IPS DF 6.9 (cell line): ENCODE measurements around the gene VAMP7.
"Not testable (repeated sequence)": the region's sequence is repeated elsewhere in the genome, so short reads cannot be mapped to it uniquely, and the experiment has no call there.

Experiments
- DNase-seq: peaks from one replicate; pipeline ENCODE4 v3.0.0-alpha.2; 2013; ENCODE audit warnings: low read depth, low spot score
- H3K27ac ChIP-seq: one replicate; pipeline ENCODE4 v1.5.1; 2013; ENCODE audit warnings: low read length, control low read depth
- H3K27me3 ChIP-seq: 2 replicates; pipeline ENCODE4 v1.6.1; 2013; ENCODE audit warnings: mild to moderate bottlenecking, low read length; ENCODE audit not compliant: control insufficient read depth, insufficient read depth
- H3K36me3 ChIP-seq: 2 replicates; pipeline ENCODE4 v1.6.1; 2013; ENCODE audit warnings: low read length; ENCODE audit not compliant: control insufficient read depth, insufficient read depth
- H3K4me1 ChIP-seq: 2 replicates; pipeline ENCODE4 v1.6.1; 2013; ENCODE audit warnings: low read length; ENCODE audit not compliant: control insufficient read depth, insufficient read depth
- H3K4me3 ChIP-seq: 2 replicates; pipeline ENCODE4 v1.5.1; 2013; ENCODE audit warnings: mild to moderate bottlenecking, low read length
- H3K9me3 ChIP-seq: 2 replicates; pipeline ENCODE4 v1.6.1; 2013; ENCODE audit warnings: low read length, inconsistent platforms; ENCODE audit not compliant: control insufficient read depth, insufficient read depth
- WGBS: extraction: QIAGEN DNeasy Blood & Tissue Kit; methylation state at CpG from one replicate; pipeline ENCODE4 v1.1.7; 2013; ENCODE audit warnings: mixed read lengths, missing lambda C conversion rate; ENCODE audit not compliant: insufficient read length, insufficient coverage; 5-methylcytosine and 5-hydroxymethylcytosine counted together

VAMP7 gene

DNA sequence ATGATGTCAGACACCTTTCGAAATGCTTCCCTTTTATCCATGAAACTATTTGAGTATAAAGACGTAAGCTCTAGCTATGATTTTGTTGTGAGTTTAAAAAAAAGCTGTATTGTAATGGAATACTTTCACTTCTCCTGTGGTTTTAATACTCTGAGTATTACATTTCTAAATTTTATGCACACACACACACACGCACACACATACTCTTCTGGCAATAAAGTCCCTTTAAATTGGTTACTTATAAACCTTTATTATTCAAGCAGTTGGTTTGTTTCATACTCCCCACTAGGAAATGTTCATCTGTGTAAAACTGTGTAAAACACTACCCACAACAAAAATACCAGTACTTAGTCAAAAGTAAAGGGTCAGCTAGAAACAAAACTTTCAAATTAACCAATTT lies 18.2 kb downstream of the VAMP7 start:
- Histone ChIP-seq H3K27me3 (no peaks in the 10 kb centered on the region), H3K27ac (no peak overlapping the region), H3K9me3 (no peaks in the 10 kb centered on the region), H3K36me3 (no peaks in the 10 kb centered on the region), H3K4me1 (no peaks in the 10 kb centered on the region), H3K4me3 (no peak overlapping the region)
- no peak for DNase-seq
- WGBS: no CpG with 5 or more reads among the region's 3 CpGs

DNA sequence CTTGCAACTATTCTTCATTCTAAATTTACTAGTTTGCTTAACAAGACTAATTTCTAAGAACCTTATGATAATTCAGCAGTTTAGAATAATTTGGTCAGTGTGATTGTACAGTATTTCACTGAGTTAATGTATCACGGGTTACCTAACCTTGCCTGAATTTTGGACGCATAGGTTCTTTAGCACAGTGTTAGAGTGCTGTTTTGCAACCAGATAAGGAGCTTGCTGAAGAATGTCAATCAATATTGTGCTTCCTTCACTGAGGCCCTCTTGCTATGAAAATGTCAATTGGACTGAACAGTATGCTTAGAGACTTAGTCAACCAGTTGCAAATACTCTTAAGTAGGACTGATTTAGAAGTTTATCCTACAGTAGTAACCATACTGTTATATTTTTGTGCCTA lies 19.6 kb downstream of the VAMP7 start:
- no peak overlapping the region for H3K27ac ChIP-seq
- no peaks in the 10 kb centered on the region for H3K4me1 ChIP-seq
- H3K9me3 ChIP-seq: no peaks in the 10 kb centered on the region
- H3K27me3 ChIP-seq: no peaks in the 10 kb centered on the region
- no peak for DNase-seq
- WGBS: no CpG with 5 or more reads among the region's 2 CpGs
- H3K4me3 ChIP-seq: no peak overlapping the region
- no peaks in the 10 kb centered on the region for H3K36me3 ChIP-seq

DNA sequence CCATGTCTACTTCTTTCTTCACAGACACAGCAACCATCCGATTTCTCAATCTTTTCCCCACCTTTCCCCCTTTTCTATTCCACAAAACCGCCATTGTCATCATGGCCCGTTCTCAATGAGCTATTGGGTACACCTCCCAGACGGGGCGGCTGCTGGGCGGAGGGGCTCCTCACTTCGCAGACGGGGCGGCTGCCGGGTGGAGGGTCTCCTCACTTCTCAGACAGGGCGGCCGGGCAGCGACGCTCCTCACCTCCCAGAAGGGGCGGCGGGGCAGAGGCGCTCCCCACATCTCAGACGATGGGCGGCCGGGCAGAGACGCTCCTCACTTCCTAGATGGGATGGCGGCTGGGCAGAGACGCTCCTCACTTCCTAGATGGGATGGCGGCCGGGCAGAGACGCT lies 26.5 kb downstream of the VAMP7 start:
- H3K9me3 ChIP-seq, H3K36me3 ChIP-seq, H3K27ac ChIP-seq, H3K4me3 ChIP-seq, H3K27me3 ChIP-seq, DNase-seq, H3K4me1 ChIP-seq: not testable (repeated sequence)
- WGBS: no CpG with 5 or more reads among the region's 26 CpGs

DNA sequence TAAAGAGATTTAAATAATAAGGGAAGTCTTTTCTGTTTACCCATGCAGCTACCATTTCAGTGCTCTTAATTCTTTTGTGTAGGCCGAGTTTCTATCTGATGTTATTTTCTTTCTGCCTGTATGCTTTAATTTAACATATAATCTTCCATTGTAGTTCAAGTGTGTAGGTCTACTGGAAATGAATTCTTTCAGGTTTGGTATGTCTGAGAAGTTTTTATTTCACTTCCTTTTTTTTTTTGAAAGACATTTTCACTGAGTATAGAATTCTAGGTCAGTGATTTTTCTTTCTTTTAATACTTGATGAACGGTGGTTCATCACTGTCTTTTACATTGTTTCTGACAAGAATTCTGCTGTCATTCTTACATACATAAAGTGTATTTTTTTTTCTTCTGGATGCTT lies 42.1 kb downstream of the VAMP7 start:
- no peaks in the 10 kb centered on the region for H3K36me3 ChIP-seq
- no peaks in the 10 kb centered on the region for H3K27me3 ChIP-seq
- H3K4me3 ChIP-seq: no peak overlapping the region
- DNase-seq: no peak
- no peak overlapping the region for H3K27ac ChIP-seq
- H3K4me1 ChIP-seq: no peaks in the 10 kb centered on the region
- WGBS: no CpG with 5 or more reads among the region's 2 CpGs
- H3K9me3 ChIP-seq: no peaks in the 10 kb centered on the region

DNA sequence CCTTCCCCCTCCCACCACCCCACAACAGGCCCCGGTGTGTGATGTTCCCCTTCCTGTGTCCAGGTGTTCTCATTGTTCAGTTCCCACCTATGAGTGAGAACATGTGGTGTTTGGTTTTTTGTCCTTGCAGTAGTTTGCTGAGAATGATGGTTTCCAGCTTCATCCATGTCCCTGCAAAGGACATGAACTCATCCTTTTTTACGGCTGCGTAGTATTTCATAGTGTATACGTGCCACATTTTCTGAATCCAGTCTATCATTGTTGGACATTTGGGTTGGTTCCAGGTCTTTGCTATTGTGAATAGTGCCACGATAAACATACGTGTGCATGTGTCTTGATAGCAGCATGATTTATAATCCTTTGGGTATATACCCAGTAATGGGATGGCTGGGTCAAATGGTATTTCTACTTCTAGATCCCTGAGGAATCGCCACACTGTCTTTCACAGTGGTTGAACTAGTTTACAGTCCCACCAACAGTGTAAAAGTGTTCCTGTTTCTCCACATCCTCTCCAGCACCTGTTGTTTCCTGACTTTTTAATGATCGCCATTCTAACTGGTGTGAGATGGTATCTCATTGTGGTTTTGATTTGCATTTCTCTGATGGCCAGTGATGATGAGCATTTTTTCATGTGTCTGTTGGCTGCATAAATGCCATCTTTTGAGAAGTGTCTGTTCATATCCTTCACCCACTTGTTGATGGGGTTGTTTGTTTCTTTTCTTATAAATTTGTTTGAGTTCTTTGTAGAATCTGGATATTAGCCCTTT lies 49.9 kb downstream of the VAMP7 start:
- DNase-seq, H3K36me3 ChIP-seq, H3K9me3 ChIP-seq, H3K4me3 ChIP-seq, H3K27ac ChIP-seq, H3K27me3 ChIP-seq, H3K4me1 ChIP-seq: not testable (repeated sequence)
- no CpG with 5 or more reads among the region's 8 CpGs for WGBS

DNA sequence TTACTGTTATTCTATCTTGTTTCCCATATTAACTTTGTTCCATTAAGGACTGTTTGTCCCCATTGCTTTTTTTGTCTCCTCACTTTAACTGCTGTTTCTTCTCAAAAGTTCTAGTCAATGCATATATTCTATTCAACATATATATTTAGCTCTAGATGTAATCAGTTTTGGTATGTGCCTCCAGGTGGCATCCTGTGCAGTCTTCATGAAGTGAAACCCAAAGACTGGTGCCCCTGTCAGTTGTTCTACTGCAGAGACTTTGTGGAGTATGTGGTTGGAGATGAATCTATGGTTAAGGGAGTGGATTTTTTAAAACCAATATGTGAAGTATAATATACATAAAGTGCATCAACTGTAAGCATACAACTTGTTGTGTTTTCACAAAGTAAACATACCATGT lies 57.0 kb downstream of the VAMP7 start:
- H3K4me3 ChIP-seq: no peak overlapping the region
- H3K36me3 ChIP-seq: no peaks in the 10 kb centered on the region
- no peaks in the 10 kb centered on the region for H3K4me1 ChIP-seq
- no peaks in the 10 kb centered on the region for H3K27me3 ChIP-seq
- no peak overlapping the region for H3K27ac ChIP-seq
- no peaks in the 10 kb centered on the region; the same call in 1 of the 2 replicates for H3K9me3 ChIP-seq
- no peak for DNase-seq

DNA sequence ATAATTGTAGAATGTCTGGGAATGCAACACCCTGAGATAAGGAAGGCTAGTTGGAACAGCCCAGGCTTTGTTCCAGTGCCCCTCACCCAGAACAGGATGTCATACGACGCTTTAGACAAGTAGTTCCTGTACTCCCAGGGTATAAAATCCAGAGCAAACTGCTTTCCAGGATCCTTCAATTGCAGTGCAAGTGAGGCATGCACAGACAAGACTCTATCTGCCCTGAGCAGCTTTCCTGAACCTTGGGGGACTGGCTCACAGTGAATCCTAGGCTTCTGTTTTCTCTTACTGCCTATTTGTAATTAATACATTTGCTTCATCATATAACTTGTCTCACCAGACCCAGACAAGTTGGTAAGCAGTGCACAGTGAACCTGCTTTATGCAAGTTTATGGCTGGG lies 68.0 kb downstream of the VAMP7 start:
- no CpG with 5 or more reads among the region's 2 CpGs for WGBS
- Histone ChIP-seq H3K4me1 (no peaks in the 10 kb centered on the region), H3K36me3 (no peaks in the 10 kb centered on the region), H3K9me3 (peaks cover 5% of the 10 kb centered on the region), H3K4me3 (no peak overlapping the region), H3K27ac (no peak overlapping the region), H3K27me3 (no peaks in the 10 kb centered on the region; the same call in 1 of the 2 replicates)
- DNase-seq: no peak

DNA sequence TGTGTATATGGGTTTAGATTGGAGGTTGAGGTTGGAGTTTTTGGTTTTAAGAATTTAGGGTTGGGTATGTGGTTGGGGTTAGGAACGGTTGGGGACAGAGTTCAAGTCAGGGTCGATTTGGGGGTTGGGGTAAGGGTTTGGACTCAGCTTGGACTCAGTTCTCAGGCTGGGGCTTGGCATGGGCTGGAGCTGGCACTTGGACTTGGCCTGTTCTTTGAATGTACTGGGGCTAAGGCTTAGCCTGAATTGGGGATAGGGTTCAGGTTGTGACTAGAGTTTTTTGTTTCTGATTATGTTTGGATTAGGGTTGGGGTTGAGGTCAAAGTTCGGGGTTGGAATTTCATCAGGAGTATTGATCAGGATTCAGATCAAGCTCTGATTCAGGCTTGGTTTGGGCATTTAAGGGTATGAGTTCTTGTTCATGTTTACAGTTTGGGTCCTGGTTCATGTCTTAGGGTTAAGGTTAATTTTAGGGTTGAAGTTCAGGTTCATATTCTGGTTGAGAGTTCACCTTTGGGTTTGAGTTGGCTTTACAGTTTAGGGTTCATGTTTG lies 70.2 kb downstream of the VAMP7 start:
- Histone ChIP-seq H3K27me3 (no peaks in the 10 kb centered on the region; the same call in 1 of the 2 replicates), H3K4me3 (no peak overlapping the region), H3K4me1 (no peaks in the 10 kb centered on the region), H3K27ac (no peak overlapping the region), H3K9me3 (peaks cover 5% of the 10 kb centered on the region), H3K36me3 (no peaks in the 10 kb centered on the region)
- WGBS: 100% methylated on average over 2 of the region's 3 CpGs
- no peak for DNase-seq

DNA sequence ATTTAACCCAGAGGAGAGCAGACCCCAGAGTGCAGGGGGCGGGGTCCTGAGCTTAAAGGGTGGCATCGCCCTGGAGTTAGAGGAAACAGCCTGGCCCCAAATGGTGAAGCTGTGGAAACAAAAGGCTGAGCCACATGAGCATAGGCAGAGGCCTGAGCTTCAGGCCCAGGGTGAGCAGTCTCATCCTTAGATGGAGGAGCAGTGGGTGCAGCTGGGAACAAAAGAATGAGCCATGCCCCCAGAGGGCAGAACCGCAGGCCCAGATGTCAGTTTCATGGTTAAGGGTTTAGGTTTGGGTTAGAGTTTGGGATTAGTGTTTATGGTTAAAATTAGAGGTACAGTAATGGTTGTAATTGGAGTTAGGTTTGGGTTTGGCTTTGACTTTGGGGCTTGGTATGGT lies 71.9 kb downstream of the VAMP7 start:
- H3K27ac ChIP-seq: no peak overlapping the region
- H3K36me3 ChIP-seq: no peaks in the 10 kb centered on the region
- peaks cover 5% of the 10 kb centered on the region for H3K9me3 ChIP-seq
- no peak overlapping the region for H3K4me3 ChIP-seq
- no peaks in the 10 kb centered on the region; the same call in 1 of the 2 replicates for H3K27me3 ChIP-seq
- H3K4me1 ChIP-seq: no peaks in the 10 kb centered on the region; the same call in 1 of the 2 replicates
- no CpG with 5 or more reads among the region's 3 CpGs for WGBS
- DNase-seq: no peak

DNA sequence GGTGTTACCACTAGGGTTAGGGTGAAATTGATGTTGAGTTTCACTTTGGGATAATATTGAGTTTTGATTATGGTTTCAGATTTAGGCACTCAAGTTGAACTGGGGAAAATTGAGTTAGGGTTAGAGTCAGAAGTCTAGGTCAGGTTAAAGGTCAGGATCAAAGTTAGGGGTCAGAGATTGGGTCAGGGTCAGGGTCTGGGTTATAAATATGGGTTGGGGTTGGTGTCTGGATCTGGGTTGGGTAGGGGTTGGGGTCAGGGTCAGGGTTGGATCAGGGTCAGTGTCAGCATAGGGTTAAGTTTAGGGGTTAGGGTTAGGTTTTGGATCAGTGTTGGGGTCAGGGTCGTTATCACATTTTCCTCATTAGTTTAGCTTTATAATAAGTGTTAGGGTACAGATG lies 73.6 kb downstream of the VAMP7 start:
- no peak overlapping the region for H3K27ac ChIP-seq
- H3K9me3 ChIP-seq: peaks cover 2% of the 10 kb centered on the region
- no peaks in the 10 kb centered on the region for H3K36me3 ChIP-seq
- no CpG with 5 or more reads among the region's 1 CpG for WGBS
- DNase-seq: no peak
- no peak overlapping the region for H3K4me3 ChIP-seq
- no peaks in the 10 kb centered on the region; the same call in 1 of the 2 replicates for H3K4me1 ChIP-seq
- H3K27me3 ChIP-seq: no peaks in the 10 kb centered on the region; the same call in 1 of the 2 replicates

DNA sequence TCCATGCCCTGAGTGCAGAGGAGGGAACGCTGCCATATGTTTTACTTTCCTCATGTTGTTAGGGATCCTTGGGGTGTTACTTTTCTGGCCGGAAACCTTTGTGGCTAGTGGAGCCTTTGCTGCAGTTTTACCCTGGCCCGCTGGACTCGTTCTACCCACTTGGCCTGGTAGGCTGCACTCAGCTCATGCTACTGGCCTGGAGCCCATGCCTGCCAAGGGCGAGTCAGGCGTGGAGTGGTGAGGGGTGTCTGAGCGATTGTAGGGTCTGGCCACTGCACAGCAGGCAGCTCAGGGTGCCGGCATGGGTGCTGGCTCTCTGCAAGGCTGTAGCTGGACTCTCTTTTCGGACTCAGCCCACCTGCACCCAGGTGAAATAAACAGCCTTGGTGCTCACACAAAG lies 75.0 kb downstream of the VAMP7 start:
- no peaks in the 10 kb centered on the region; the same call in 1 of the 2 replicates for H3K27me3 ChIP-seq
- H3K4me1 ChIP-seq: no peaks in the 10 kb centered on the region; the same call in 1 of the 2 replicates
- H3K4me3 ChIP-seq: no peak overlapping the region
- H3K36me3 ChIP-seq: no peaks in the 10 kb centered on the region
- H3K27ac ChIP-seq: no peak overlapping the region
- WGBS: no CpG with 5 or more reads among the region's 9 CpGs
- no peaks in the 10 kb centered on the region; the same call in 1 of the 2 replicates for H3K9me3 ChIP-seq
- no peak for DNase-seq
